Erythroblast (primary cell): ENCODE data around the gene CTRL.

Experiments used
- GATA1 ChIP-seq: IDR thresholded peaks from 2 replicates; pipeline ENCODE4 v1.6.1; 2011; ENCODE audit warnings: low read depth, mild to moderate bottlenecking, control low read depth, low read length, moderate library complexity
- POLR2A ChIP-seq: IDR thresholded peaks from 2 replicates; pipeline ENCODE4 v1.6.1; 2011; ENCODE audit warnings: mild to moderate bottlenecking, low read length

- no peak for TF ChIP-seq POLR2A
- no peak for TF ChIP-seq GATA1
These were observed 43.3 kb downstream of the CTRL start for GRCh38 chr16:67888331-67888730.
